NB4 (cell line): ENCODE data around the gene MZB1.

Source experiments
- DNase-seq: peaks from one replicate; pipeline ENCODE4 v3.0.0; 2010; ENCODE audit warnings: low read depth
- H3K4me3 ChIP-seq: one replicate; pipeline ENCODE4 v1.5.1; 2011; ENCODE audit warnings: mild to moderate bottlenecking, low read depth, low read length, moderate library complexity
- CTCF ChIP-seq: IDR thresholded peaks from one replicate; pipeline ENCODE4 v1.5.1; 2012; ENCODE audit warnings: low read depth, low read length
- MAX ChIP-seq: IDR thresholded peaks from 2 replicates; pipeline ENCODE4 v1.6.1; 2011; ENCODE audit warnings: low read depth, low read length
- MYC ChIP-seq: IDR thresholded peaks from 2 replicates; pipeline ENCODE4 v1.6.1; 2011; ENCODE audit warnings: low read depth, low read length
- POLR2A ChIP-seq: IDR thresholded peaks from 2 replicates; pipeline ENCODE4 v1.6.1; 2011; ENCODE audit warnings: mild to moderate bottlenecking; ENCODE audit not compliant: insufficient read length; ENCODE audit errors: extremely low read depth

The MZB1 gene

GRCh38 chr5:139376364-139376763, 13.3 kb downstream of the MZB1 start:
- DNase-seq: no peak
- TF ChIP-seq CTCF: no peak
- TF ChIP-seq MYC: no peak
- no peak for TF ChIP-seq MAX
- H3K4me3 ChIP-seq: no peak overlapping the region

GRCh38 chr5:139374909-139375308, 14.8 kb downstream of the MZB1 start:
- no peak for DNase-seq
- H3K4me3 ChIP-seq: no peak overlapping the region
- TF ChIP-seq CTCF: no peak
- no peak for TF ChIP-seq MAX
- no peak for TF ChIP-seq MYC
- TF ChIP-seq POLR2A: no peak

- no peak overlapping the region for H3K4me3 ChIP-seq
- no peak for DNase-seq
- TF ChIP-seq MYC: no peak
Measured at GRCh38 chr5:139371482-139372435, 18.0 kb downstream of the MZB1 start.

GRCh38 chr5:139369181-139369580, 20.5 kb downstream of the MZB1 start:
- DNase-seq: no peak
- no peak overlapping the region for H3K4me3 ChIP-seq
- TF ChIP-seq POLR2A: no peak
- no peak for TF ChIP-seq MAX
- no peak for TF ChIP-seq MYC
- no peak for TF ChIP-seq CTCF

- no peak overlapping the region for H3K4me3 ChIP-seq
- DNase-seq: peak; percentile 44
- TF ChIP-seq MYC (no peak), CTCF (no peak), MAX (no peak), POLR2A (no peak)
Measured at GRCh38 chr5:139368613-139369012, 21.1 kb downstream of the MZB1 start.

GRCh38 chr5:139364466-139364865, 25.2 kb downstream of the MZB1 start:
- no peak for DNase-seq
- TF ChIP-seq CTCF: no peak
- TF ChIP-seq MAX: no peak
- TF ChIP-seq POLR2A: no peak
- no peak for TF ChIP-seq MYC
- no peak overlapping the region for H3K4me3 ChIP-seq
